A549 (cell line): ENCODE measurements around the gene CRACDL. TPM values are rescaled to one million over a fixed set of nuclear protein-coding genes. Genes with fewer than 3 reads are reported as not detected.

Experiments used
- ATAC-seq, 2 experiments: fragments of 200-7000 bp in 1 of 2; fragments of >200 bp in 1 of 2; cut with Nextera tagmentation in 1 of 2; cut with Tn5 transposase in 1 of 2; 3 replicates each; pipeline versions ENCODE4 v1.8.0 to v1.9.1; 2018 to 2020; ENCODE audit warnings: mild to moderate bottlenecking in 1 of 2, moderate library complexity in 1 of 2
- CTCF ChIA-PET: fragments of 300-600 bp; sonication (Branson Sonifier 250); formaldehyde crosslinking; extraction: SDS; loops from one replicate; lab custom pipeline; 2021; ENCODE audit warnings: antibody characterized with exemption, inconsistent platforms; lab: Yijun Ruan, JAX
- POLR2A ChIA-PET: fragments of 350-600 bp; formaldehyde crosslinking; extraction: SDS; loops from one replicate; lab custom pipeline; 2021; ENCODE audit warnings: antibody characterized with exemption, inconsistent platforms; lab: Yijun Ruan, JAX
- DNase-seq, 2 experiments: peaks; one replicate each; pipeline versions ENCODE4 v3.0.0 to v3.0.0-alpha.2; 2011 to 2016; ENCODE audit warnings: low read depth in 1 of 2, low spot score in 1 of 2
- FAIRE-seq: peaks from 2 replicates; lab custom pipeline; 2011; peaks lifted over from hg19 to GRCh38; lab: Jason Lieb, UNC
- H3K27ac ChIP-seq, 2 experiments: fragments of >200 bp; sonication (Bioruptor Twin); formaldehyde crosslinking; 3 replicates each; pipeline ENCODE4 v1.5.1; 2016 to 2017
- H3K4me1 ChIP-seq: fragments of >200 bp; sonication (Bioruptor Twin); formaldehyde crosslinking; 3 replicates; pipeline ENCODE4 v1.6.1; 2016
- H3K4me2 ChIP-seq: fragments of >200 bp; sonication (Bioruptor Twin); formaldehyde crosslinking; 3 replicates; pipeline ENCODE4 v1.6.1; 2016
- H3K4me3 ChIP-seq: fragments of >200 bp; sonication (Bioruptor Twin); formaldehyde crosslinking; 3 replicates; pipeline ENCODE4 v1.5.1; 2016
- H3K9me3 ChIP-seq: fragments of >200 bp; sonication (Bioruptor Twin); formaldehyde crosslinking; 3 replicates; pipeline ENCODE4 v1.6.1; 2016
- BCL3 ChIP-seq: fragments of >200 bp; sonication (Bioruptor Twin); formaldehyde crosslinking; IDR thresholded peaks from 3 replicates; pipeline ENCODE4 v1.6.1; 2016
- BHLHE40 ChIP-seq: IDR thresholded peaks from 2 replicates; pipeline ENCODE4 v1.6.1; 2012; ENCODE audit warnings: low read depth, low read length, inconsistent platforms
- CBX8 ChIP-seq: fragments of 200-600 bp; sonication (generic); IDR thresholded peaks from 2 replicates; pipeline ENCODE4 v1.6.1; 2016
- CHD4 ChIP-seq: fragments of 200-600 bp; sonication (generic); IDR thresholded peaks from 2 replicates; pipeline ENCODE4 v1.6.1; 2016; ENCODE audit warnings: antibody characterized with exemption, mild to moderate bottlenecking, borderline replicate concordance
- E2F6 ChIP-seq: IDR thresholded peaks from 2 replicates; pipeline ENCODE4 v1.6.1; 2012; ENCODE audit warnings: low read depth, borderline replicate concordance
- ELK1 ChIP-seq: fragments of 150-350 bp; IDR thresholded peaks from 2 replicates; pipeline ENCODE4 v1.6.1; 2014; ENCODE audit warnings: low read depth, mild to moderate bottlenecking, low read length
- EP300 ChIP-seq, 2 experiments: fragments of >200 bp; sonication (Bioruptor Twin); formaldehyde crosslinking; IDR thresholded peaks; 2 replicates in 1 of 2; 3 replicates in 1 of 2; pipeline ENCODE4 v1.6.1; 2016 to 2017
- FOSB ChIP-seq: fragments of 250-450 bp; sonication (Bioruptor Pico); IDR thresholded peaks from 2 replicates; pipeline ENCODE4 v1.5.0; 2020; ENCODE audit warnings: mild to moderate bottlenecking, moderate library complexity
- FOXS1 ChIP-seq: fragments of 250-450 bp; sonication (Bioruptor Pico); IDR thresholded peaks from 2 replicates; pipeline ENCODE4 v1.5.0; 2020; ENCODE audit warnings: mild to moderate bottlenecking, moderate library complexity
- GATA3 ChIP-seq: IDR thresholded peaks from 2 replicates; pipeline ENCODE4 v1.6.1; 2012; ENCODE audit warnings: borderline replicate concordance
- HES2 ChIP-seq: fragments of >200 bp; sonication (Bioruptor Twin); formaldehyde crosslinking; IDR thresholded peaks from 2 replicates; pipeline ENCODE4 v1.6.1; 2016
- HEYL ChIP-seq: fragments of 250-450 bp; sonication (Bioruptor Pico); IDR thresholded peaks from 2 replicates; pipeline ENCODE4 v1.8.0; 2021; ENCODE audit warnings: mild to moderate bottlenecking, moderate library complexity
- HOXA7 ChIP-seq: fragments of 250-450 bp; sonication (Bioruptor Pico); IDR thresholded peaks from 2 replicates; pipeline ENCODE4 v1.5.0; 2020; ENCODE audit warnings: mild to moderate bottlenecking, moderate library complexity
- HOXB13 ChIP-seq: fragments of 250-450 bp; sonication (Bioruptor Pico); IDR thresholded peaks from 2 replicates; pipeline ENCODE4 v1.5.0; 2020; ENCODE audit warnings: low read depth, mild to moderate bottlenecking, moderate library complexity
- HOXB5 ChIP-seq: fragments of 250-450 bp; sonication (Bioruptor Pico); IDR thresholded peaks from 2 replicates; pipeline ENCODE4 v1.5.0; 2020; ENCODE audit warnings: mild to moderate bottlenecking, moderate library complexity
- MAX ChIP-seq: IDR thresholded peaks from 2 replicates; pipeline ENCODE4 v1.6.1; 2012
- MAZ ChIP-seq: fragments of 150-350 bp; IDR thresholded peaks from 2 replicates; pipeline ENCODE4 v1.6.1; 2014; ENCODE audit warnings: antibody characterized with exemption, low read depth, low read length, borderline replicate concordance
- MYC ChIP-seq: IDR thresholded peaks from 2 replicates; pipeline ENCODE4 v1.6.1; 2012; ENCODE audit warnings: mild to moderate bottlenecking, inconsistent platforms, low read length, improper control_type of control experiment, borderline replicate concordance
- PHF8 ChIP-seq: fragments of 200-600 bp; sonication (generic); IDR thresholded peaks from 2 replicates; pipeline ENCODE4 v1.6.1; 2016; ENCODE audit warnings: low read depth, mild to moderate bottlenecking, antibody characterized with exemption, moderate library complexity, borderline replicate concordance
- POLR2A ChIP-seq: IDR thresholded peaks from 2 replicates; pipeline ENCODE4 v1.6.1; 2012; ENCODE audit warnings: mild to moderate bottlenecking, low read length
- RAD21 ChIP-seq, 2 experiments: fragments of >200 bp in 1 of 2; sonication (Bioruptor Twin) in 1 of 2; formaldehyde crosslinking in 1 of 2; IDR thresholded peaks in 1 of 2; conservative IDR thresholded peaks in 1 of 2; 2 replicates in 1 of 2; 3 replicates in 1 of 2; pipeline ENCODE4 v1.6.1; 2012 to 2018; ENCODE audit warnings: inconsistent platforms in 1 of 2
- RARB ChIP-seq: fragments of 250-450 bp; sonication (Bioruptor Pico); IDR thresholded peaks from 2 replicates; pipeline ENCODE4 v1.8.0; 2021; ENCODE audit warnings: mild to moderate bottlenecking, moderate library complexity
- RFX5 ChIP-seq: fragments of 450-650 bp; IDR thresholded peaks from 2 replicates; pipeline ENCODE4 v1.7.1; 2014; ENCODE audit warnings: antibody characterized with exemption, mild to moderate bottlenecking, moderate library complexity
- USF2 ChIP-seq: fragments of 450-650 bp; IDR thresholded peaks from 2 replicates; pipeline ENCODE4 v1.6.1; 2014; ENCODE audit warnings: antibody characterized with exemption
- ZFP36 ChIP-seq: fragments of 450-650 bp; IDR thresholded peaks from 2 replicates; pipeline ENCODE4 v1.6.1; 2014; ENCODE audit warnings: borderline replicate concordance; ENCODE audit not compliant: partially characterized antibody
- WGBS: methylation state at CpG from one replicate; pipeline ENCODE4 v1.1.6; 2017; ENCODE audit errors: missing lambda C conversion rate; 5-methylcytosine and 5-hydroxymethylcytosine counted together
- polyA plus RNA-seq, 4 experiments: library from polyadenylated mRNA; depleted of rRNA in 3 of 4; stranded (reverse); fragments of >200 nt; fragmentation: RNase III in 1 of 4; extraction: RNeasy Plus Mini Kit Qiagen cat#74134 plus additional on column Dnase treatment in 1 of 4; gene quantifications; 2 replicates in 3 of 4; 3 replicates in 1 of 4; pipeline ENCODE4 v1.2.3, GENCODE V29; 2011 to 2017

Gene CRACDL
- polyA plus RNA-seq, 2 of the 4 experiments (the other 2 are of a cell fraction), result 0.21 to 0.36 TPM

- CTCF ChIA-PET, result no interaction called here
- DNase-seq, result no peak
- no peak overlapping the region for H3K4me3 ChIP-seq
- no peak overlapping the region for H3K27ac ChIP-seq
- WGBS, result 64% methylated on average over 11 of the region's 11 CpGs
- no peak for TF ChIP-seq FOXS1
- no peak for TF ChIP-seq RARB (CRISPR knock-in tag)
- no peak for TF ChIP-seq CBX8
- no peak for TF ChIP-seq ZFP36
- no peak for TF ChIP-seq MYC
- TF ChIP-seq HOXB5, result no peak
- TF ChIP-seq GATA3, result no peak
- no peak for TF ChIP-seq ELK1
- no peak for TF ChIP-seq FOSB
- TF ChIP-seq PHF8, result no peak
- TF ChIP-seq HEYL, result no peak
- no peak for TF ChIP-seq HOXA7
- TF ChIP-seq, all 56 proteins: peak for 0
- peaks cover 7% of the 10 kb centered on the region; the same call in 2 of the 3 replicates for H3K9me3 ChIP-seq
- FAIRE-seq, result no peak
- POLR2A ChIA-PET, result no interaction called here
- H3K4me2 ChIP-seq, result no peak overlapping the region
- ATAC-seq, result no peak
- H3K4me1 ChIP-seq, result no peaks in the 10 kb centered on the region
Observed at GRCh38 chr2:98882971-98883779, 52.9 kb downstream of the CRACDL start.

GRCh38 chr2:98882368-98882767 lies 53.7 kb downstream of the CRACDL start:
- H3K27ac ChIP-seq, result no peak overlapping the region
- ATAC-seq (no peak), FAIRE-seq (no peak), DNase-seq (no peak)
- TF ChIP-seq MAX (no peak), RFX5 (no peak), EP300 (IDR thresholded peaks at IDR 0.05) (no peak), MYC (no peak), MAZ (no peak), HEYL (no peak), BCL3 (no peak), POLR2A (no peak), HES2 (no peak), HOXB13 (CRISPR knock-in tag) (no peak), USF2 (no peak), FOSB (no peak), RAD21 (conservative IDR thresholded peaks at IDR 0.05 in 1 of 2, IDR thresholded peaks at IDR 0.05 in 1 of 2) (no peak), FOXS1 (no peak), E2F6 (no peak), CHD4 (no peak), BHLHE40 (no peak)
- CTCF ChIA-PET, result no interaction called here
- H3K4me2 ChIP-seq, result no peak overlapping the region
- H3K9me3 ChIP-seq, result peaks cover 7% of the 10 kb centered on the region; the same call in 2 of the 3 replicates
- POLR2A ChIA-PET, result no interaction called here
- WGBS, result 77% methylated on average over 3 of the region's 3 CpGs
- no peaks in the 10 kb centered on the region for H3K4me1 ChIP-seq
- no peak overlapping the region for H3K4me3 ChIP-seq
